Right kidney (tissue), 1 donor: Measurements from ENCODE around the gene DLG2.

Source experiments
- DNase-seq: peaks from one replicate; pipeline ENCODE4 v3.0.0-alpha.2; 2016

The DLG2 gene

GRCh38 chr11:85105868-85106267 is 521.3 kb downstream of the DLG2 start:
- no peak for DNase-seq

GRCh38 chr11:85099522-85099921 is 527.6 kb downstream of the DLG2 start:
- DNase-seq, result no peak

- no peak for DNase-seq
Measured at GRCh38 chr11:85098996-85099395, 528.1 kb downstream of the DLG2 start.

GRCh38 chr11:85096939-85097338 is 530.2 kb downstream of the DLG2 start:
- DNase-seq, result no peak

- no peak for DNase-seq
Measured at GRCh38 chr11:85095239-85095638, 531.9 kb downstream of the DLG2 start.

GRCh38 chr11:85094795-85095194 is 532.3 kb downstream of the DLG2 start:
- no peak for DNase-seq

- no peak for DNase-seq
Measured at GRCh38 chr11:85089654-85090053, 537.5 kb downstream of the DLG2 start.

- no peak for DNase-seq
Measured at GRCh38 chr11:85088286-85088685, 538.9 kb downstream of the DLG2 start.

GRCh38 chr11:85086504-85087284 is 540.5 kb downstream of the DLG2 start:
- DNase-seq, result no peak

GRCh38 chr11:85076535-85077330 is 550.4 kb downstream of the DLG2 start:
- DNase-seq, result no peak

GRCh38 chr11:85062659-85063058 is 564.5 kb downstream of the DLG2 start:
- no peak for DNase-seq

- no peak for DNase-seq
Measured at GRCh38 chr11:85052636-85053035, 574.5 kb downstream of the DLG2 start.

- no peak for DNase-seq
Measured at GRCh38 chr11:85048801-85049200, 578.3 kb downstream of the DLG2 start.

GRCh38 chr11:85045716-85046115 is 581.4 kb downstream of the DLG2 start:
- DNase-seq, result no peak

GRCh38 chr11:85044911-85045310 is 582.2 kb downstream of the DLG2 start:
- DNase-seq, result no peak

- no peak for DNase-seq
Measured at GRCh38 chr11:85042361-85042760, 584.8 kb downstream of the DLG2 start.

GRCh38 chr11:85040166-85040565 is 587.0 kb downstream of the DLG2 start:
- DNase-seq, result no peak

- DNase-seq, result peak; percentile 4
Measured at GRCh38 chr11:85029964-85030363, 597.2 kb downstream of the DLG2 start.

GRCh38 chr11:85028329-85029101 is 598.6 kb downstream of the DLG2 start:
- no peak for DNase-seq

- DNase-seq, result no peak
Measured at GRCh38 chr11:85027346-85027745, 599.8 kb downstream of the DLG2 start.

- no peak for DNase-seq
Measured at GRCh38 chr11:85021058-85021457, 606.1 kb downstream of the DLG2 start.

- no peak for DNase-seq
Measured at GRCh38 chr11:84993386-84993785, 633.8 kb downstream of the DLG2 start.

- DNase-seq, result no peak
Measured at GRCh38 chr11:84990141-84990540, 637.0 kb downstream of the DLG2 start.
